Myocyte (in vitro differentiated cells): Measurements from ENCODE around the gene SIRPA. TPM values are rescaled to one million over a fixed set of nuclear protein-coding genes. Genes with fewer than 3 reads are reported as not detected.

Experiments used
- DNase-seq: peaks from one replicate; pipeline ENCODE4 v3.0.0-alpha.2; 2012; ENCODE audit warnings: low read depth
- total RNA-seq: library from RNA; depleted of rRNA; stranded (reverse); fragments of >200 nt; gene quantifications from 2 replicates; pipeline ENCODE4 v1.2.3, GENCODE V29; 2014

The SIRPA gene
- total RNA-seq, 1 donor from 2014 or later = 2.9 TPM

GRCh38 chr20:1887756-1888155, 7.5 kb upstream of the SIRPA start:
- DNase-seq = no peak

- no peak for DNase-seq
Measured at GRCh38 chr20:1888796-1889463, 6.3 kb upstream of the SIRPA start.

DNA sequence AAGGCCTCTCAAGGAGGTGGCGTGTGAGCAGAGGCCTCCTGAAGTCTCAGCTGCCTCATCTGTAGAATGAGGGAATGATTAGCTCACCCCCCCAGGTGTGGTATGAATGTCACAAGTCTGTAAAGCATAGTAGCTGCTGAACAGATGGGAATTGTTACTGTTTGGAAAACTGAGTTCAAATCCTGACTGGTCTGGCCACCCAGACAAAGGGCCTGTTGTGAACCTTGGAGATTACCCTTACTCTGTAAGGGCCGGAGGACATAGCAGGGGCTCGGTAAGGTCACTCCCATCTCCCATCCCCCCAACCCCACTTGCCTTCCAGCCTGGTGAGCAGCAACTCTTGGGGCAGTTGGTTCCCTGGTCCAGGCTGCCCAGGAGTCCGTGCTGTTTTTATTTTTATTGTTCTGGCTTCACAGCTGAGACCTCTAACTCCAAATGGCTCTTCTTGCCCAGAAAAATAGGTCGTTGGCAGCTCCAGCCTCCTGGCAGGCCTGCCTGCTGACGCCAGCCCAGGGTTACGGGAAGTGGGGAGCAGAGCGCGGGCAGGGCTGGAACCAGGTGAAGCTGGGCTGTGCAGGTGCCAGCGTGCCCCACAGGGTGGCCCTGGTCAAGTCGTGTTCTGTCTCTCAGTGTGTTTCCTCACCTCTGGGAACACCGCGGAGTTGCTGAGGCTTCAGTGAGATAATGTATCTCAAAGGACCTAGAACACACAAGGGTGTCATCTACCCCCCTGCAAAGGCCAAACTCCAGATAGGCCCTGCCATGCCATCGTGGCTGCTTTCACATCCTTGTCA, 4.5 kb upstream of the SIRPA start:
- DNase-seq = no peak

GRCh38 chr20:1891263-1892118, 3.7 kb upstream of the SIRPA start:
- DNase-seq = no peak

DNA sequence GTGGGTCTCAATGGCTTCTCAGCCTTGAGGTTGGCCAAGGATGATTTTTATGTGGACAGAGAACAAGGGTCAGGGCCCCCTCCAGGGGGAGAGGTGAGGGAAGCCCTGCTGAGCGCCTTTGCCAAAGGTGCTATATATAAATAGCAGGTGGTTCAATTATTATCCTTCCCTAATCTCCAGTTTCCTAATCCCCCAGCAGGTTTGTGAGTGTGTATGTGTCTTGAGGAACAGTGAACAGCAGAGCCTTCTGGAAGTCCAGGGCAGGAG, 3.2 kb upstream of the SIRPA start:
- DNase-seq = no peak

DNA sequence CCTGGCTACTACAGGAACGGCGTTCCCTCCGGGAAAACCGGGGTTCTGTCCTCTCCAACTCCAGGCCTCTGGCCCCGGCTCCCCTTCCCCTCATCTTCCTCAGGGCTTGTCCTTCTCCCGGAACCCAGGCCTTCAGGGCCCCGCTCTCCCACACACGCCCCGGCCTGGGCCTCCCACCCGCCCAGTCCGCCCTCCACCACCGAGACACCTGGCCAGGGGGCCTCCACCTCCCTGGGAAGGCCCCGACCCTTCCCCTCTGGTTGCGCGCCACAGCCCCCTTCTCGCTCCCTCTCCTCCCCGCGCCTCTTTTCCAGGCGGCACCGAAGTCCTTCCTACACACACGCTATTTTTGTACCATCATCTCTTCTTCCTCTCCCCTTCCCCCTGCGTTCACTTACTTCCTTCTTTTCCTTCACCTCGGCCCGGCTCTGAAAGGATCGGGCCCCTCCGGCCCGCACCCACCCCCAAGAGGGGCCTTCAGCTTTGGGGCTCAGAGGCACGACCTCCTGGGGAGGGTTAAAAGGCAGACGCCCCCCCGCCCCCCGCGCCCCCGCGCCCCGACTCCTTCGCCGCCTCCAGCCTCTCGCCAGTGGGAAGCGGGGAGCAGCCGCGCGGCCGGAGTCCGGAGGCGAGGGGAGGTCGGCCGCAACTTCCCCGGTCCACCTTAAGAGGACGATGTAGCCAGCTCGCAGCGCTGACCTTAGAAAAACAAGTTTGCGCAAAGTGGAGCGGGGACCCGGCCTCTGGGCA, 1.3 kb upstream of the SIRPA start:
- no peak for DNase-seq

DNA sequence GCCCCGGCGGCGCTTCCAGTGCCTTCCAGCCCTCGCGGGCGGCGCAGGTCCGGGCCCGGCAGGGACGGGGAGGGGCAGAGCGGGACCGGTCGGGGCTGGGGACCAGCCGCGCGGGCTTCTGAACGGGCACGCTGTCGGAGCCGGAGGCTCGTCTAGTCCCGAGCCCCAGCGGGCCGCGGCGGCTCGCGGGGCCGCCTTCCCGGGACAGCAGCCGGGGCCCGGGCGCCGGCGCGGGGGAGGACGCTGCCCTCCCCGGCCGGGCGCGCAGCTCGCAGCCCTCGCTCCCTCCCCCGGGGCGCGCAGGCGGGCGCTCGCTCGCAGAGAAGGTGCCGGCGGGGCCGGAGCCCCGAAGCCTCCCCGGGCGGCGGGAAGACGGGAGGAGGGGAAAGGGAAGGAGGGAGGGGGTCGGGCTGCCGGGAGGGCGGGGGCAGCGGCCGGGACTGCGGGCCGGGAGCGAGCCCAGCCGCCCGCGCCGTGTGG, 696 bp upstream of the SIRPA start:
- peak; percentile 62 for DNase-seq

DNA sequence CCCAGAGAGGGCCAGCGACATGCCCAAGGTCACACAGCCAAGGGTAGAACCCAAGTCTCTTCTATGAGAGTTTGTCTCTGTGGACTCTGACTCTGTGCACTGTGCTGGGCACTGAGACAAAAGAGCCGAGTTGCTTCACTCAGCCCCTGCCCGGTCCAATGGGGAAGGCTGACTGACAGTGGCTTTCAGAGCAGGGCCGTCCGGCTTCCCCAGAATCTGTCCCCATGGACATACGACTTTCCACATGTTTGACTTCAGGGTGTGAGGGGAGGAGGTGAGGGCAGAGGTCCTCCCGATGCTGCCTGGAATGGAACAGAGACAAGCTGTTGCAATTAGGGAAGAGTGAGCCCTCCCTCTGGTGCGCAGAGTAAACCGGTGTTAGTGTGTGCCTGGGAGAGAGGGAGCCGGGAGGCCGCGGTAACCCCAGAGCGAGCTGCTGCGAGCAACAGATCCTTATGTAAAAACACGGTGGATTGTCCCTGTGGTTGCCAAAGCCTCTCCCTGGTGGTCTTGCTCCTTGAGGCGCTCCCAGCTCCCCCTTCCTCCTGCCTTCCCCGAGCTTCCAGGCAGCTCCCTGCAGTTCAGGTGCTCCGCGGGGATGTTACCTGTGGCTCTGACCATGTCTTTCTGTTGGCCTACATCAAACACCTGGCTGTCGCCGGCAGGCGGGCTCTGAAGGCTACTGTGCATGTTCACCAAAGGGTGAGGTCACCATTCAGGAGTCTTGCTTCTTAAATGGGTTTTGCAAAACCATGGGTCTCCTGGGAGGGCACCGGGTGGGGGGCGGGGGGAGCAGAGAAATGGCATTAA, 672 bp downstream of the SIRPA start:
- DNase-seq = no peak

DNA sequence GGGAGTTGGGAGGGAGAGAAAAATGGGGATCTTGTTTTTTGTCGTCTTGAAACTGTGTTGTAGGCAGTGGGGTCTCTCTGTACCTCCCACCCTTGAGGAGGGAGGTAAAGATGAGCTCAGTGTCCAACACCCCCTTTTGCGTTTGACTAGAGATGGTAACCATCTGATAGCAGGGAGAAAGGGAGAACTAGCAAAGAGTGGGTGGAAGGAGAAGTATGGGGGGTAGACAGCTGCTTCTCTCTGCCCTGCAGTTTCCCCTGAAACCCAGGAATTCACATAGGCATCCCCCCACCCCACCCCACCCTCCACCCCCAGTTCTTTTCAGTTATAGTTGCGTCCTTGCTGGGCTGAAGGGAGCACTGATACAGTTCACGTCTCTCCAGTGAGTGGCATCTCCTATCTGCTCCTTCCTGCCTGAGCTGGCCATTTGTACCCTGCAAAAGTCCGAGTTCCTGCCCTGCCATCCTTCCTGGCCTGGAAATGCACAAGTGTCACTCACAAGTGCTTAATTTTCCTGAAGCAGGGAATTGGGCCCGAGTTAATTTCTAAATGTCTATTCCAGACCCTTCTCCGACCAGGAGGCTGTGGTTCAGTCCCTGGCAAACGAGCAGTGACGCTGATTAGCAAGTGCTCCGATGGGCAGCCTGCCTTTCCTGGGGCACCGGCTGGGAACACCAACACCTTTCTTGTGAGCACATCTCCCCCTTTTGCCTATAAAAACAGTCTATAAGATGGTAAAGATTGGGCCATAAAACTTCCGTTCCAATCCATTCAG, 1.5 kb downstream of the SIRPA start:
- DNase-seq = no peak

- DNase-seq = no peak
Measured at GRCh38 chr20:1897541-1897940, 2.3 kb downstream of the SIRPA start.

DNA sequence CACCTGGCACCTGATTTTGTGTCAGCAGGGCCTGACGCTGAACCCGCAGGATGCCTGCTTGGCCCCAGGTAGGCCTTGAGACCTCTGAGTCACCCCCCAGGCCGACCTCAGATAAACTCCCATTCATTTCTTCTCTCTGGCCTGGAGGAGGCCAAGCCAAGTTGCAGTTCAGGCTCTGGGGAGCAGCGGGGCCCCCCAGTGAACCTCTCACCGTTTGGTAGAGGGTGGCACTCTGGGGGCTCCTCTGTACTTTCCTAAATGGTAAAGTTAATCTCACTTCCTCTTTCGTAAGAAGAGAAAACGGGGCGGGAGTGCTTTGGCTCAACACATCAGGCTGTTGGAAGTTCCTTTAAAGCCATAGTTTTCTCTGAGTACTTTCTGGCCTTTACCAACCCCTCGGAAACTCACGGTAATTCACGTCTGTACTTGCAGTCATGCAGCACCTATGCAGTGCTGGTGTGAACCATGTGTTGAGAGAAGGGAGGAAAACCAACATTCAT, 2.8 kb downstream of the SIRPA start:
- no peak for DNase-seq

DNA sequence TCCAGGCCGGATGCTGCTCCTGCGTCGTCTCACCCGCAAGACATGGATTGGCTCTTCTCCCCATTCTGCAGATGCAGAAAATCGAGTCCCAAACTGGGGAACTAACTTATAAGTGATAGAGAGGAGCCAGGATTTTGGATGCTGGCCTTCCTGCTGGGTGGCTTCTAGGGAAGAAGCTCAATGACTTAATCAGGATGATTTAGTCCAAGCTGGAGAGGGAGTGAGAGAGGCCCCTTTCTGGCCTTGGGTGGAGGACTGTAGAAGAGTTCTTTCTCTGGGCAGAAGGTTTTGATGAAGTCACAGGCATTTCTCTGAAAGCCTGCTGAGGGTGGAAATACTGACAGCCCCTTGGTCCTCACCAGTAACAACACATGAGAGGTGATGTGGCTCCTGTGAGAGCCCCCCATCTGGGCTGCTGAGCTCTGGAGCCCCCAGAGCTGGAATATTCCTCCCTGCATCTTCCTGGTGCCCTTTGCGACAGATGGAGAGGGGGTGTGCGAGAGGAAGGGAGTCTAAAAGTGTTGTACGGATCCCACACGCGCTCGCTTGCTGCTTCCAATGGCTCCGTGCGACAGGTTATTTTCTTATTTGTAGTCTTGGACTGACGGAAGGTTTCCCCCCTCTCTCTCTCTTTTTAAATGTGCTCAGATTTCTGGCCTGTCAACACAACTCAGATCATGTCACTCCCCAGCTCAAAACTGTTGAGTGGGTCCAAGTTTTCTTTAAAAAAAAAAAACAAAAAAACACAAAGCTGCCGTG, 3.5 kb downstream of the SIRPA start:
- no peak for DNase-seq

DNA sequence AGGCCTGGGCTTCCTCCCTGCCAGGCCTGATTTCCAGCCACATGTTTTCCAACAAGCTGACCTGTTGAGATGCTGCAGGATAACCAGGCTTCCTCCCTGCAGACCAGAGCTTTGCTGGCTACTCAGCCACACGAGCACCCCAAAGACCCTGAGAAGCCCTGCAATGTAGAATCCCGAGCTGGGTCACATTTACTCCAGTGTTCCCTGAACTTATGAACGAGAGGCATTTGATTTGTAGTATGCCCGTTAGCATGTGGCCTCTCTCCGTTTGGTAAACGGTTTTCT, 4.0 kb downstream of the SIRPA start:
- DNase-seq = no peak

GRCh38 chr20:1900321-1900801, 5.2 kb downstream of the SIRPA start:
- DNase-seq = peak; percentile 71

DNA sequence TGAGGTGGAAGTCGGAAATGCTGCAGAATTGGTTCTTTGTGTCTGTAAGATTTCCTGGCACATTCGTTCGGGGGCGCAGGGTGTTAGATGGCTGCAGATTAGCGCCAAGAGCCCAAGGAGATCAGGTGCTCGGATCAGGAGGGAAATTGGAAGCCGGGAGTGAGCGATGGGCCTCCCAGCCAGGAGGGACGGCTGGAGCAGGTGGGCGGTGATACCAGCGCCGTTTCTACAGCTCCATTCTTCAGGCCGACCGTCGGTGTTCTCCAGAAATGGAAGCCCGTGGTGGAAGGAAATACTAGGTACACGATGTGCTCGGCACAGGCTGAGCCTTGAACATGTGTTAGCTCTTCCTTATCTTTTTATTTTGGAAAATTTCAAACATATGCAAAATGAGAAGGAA, 6.5 kb downstream of the SIRPA start:
- DNase-seq = no peak

- DNase-seq = no peak
Measured at GRCh38 chr20:1902188-1902587, 7.0 kb downstream of the SIRPA start.

GRCh38 chr20:1904135-1904534, 8.9 kb downstream of the SIRPA start:
- DNase-seq = no peak

GRCh38 chr20:1905009-1905408, 9.8 kb downstream of the SIRPA start:
- DNase-seq = no peak

DNA sequence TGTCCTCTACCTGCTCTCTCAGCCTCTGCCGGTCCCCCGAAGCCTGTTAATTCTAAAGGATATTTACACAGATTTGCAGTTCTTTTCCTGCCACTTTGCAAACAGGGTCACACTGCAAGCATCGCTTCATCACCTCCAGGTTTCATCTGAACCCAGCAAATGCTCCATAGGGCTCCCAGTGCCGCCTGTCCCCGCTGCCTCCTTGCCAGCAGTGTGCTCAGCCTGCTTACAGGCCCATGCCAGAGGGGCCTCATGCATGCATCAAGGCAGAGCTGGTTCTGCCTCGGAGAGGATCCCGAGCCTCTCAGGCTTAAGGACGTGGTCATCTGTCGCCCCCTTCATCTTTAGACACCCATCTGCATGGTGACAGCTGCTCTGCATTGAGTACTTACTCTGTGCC, 10.5 kb downstream of the SIRPA start:
- DNase-seq = no peak
